Measurements from ENCODE around the gene PRPF31. TPM values are rescaled to one million over a fixed set of nuclear protein-coding genes. Genes with fewer than 3 reads are reported as not detected.

PRPF31 gene
- total and polyA plus RNA-seq, 9 of the 15 experiments (the other 6 are each of a cell fraction or from before 2014, with no cell fraction given): 5.8 to 92.2 (median 69.2) TPM

- Histone ChIP-seq H3K9me1 (ENCODE audit: control insufficient read depth, insufficient read depth, low read length) (no peaks in the 10 kb centered on the region), H3K4me3 (peak overlapping the region; percentile 65), H3K27me3 (ENCODE audit: control insufficient read depth in 2 of 2, insufficient read depth in 2 of 2, low read length in 2 of 2) (no peaks in the 10 kb centered on the region), H3K4me2 (ENCODE audit: insufficient read depth, low read length) (peak overlapping the region; percentile 95), H3K9ac (ENCODE audit: insufficient read depth in 1 of 2, low read depth in 2 of 2, low read length in 2 of 2) (peak overlapping the region; percentile 78 to 93), H3K9me3 (replicated peaks; ENCODE audit: control insufficient read depth, insufficient read depth, low read depth, low read length) (no peaks in the 10 kb centered on the region), H4K20me1 (replicated peaks; ENCODE audit: control insufficient read depth, insufficient read depth, low read length) (no peaks in the 10 kb centered on the region; the same call in 1 of the 2 replicates), H2AFZ (ENCODE audit: low read depth, low read length) (peak overlapping the region; percentile 92), H3K27ac (ENCODE audit: extremely low read depth, low read depth, low read length) (peak overlapping the region; percentile 93), H3K4me1 (replicated peaks in 1 of 2; ENCODE audit: control insufficient read depth in 2 of 2, insufficient read depth in 2 of 2, low read length in 2 of 2) (peaks cover 21 to 36% of the 10 kb centered on the region in 2 experiments), H3K36me3 (ENCODE audit: control insufficient read depth, insufficient read depth, low read length) (peaks cover 44% of the 10 kb centered on the region), H3K79me2 (ENCODE audit: control insufficient read depth, insufficient read depth, low read length) (peaks cover 18% of the 10 kb centered on the region; the same call in 2 of the 3 replicates)
- intact Hi-C loops (cut with micrococcal nuclease): loop anchor here (1.0 kb wide), 1 partner anchor 22 kb away; the partner anchor contains the start of gene CNOT3
- 9% methylated on average over 17 of the region's 19 CpGs for WGBS (ENCODE audit: insufficient coverage, low coverage, missing lambda C conversion rate)
- ChIA-PET POLR2A (interaction anchor here (0.6 to 3.1 kb wide), 11 partner anchors 8 to 67 kb away, joined by 3 to 18 read pairs (median 4); partner anchors contain the start of genes CNOT3, PRPF31 and TFPT), CTCF (ENCODE audit: low intra/inter-chr PET ratio) (no interaction called here)
- FAIRE-seq (no peak), DNase-seq (ENCODE audit: extremely low read depth in 1 of 4, low spot score in 3 of 4) (peak in 1 of 4 experiments; percentile 49), ATAC-seq (no peak)
- in situ Hi-C loops (cut with MboI): no loop called here
- TSS peak; percentile 83 for BruUV-seq (replicated peaks)
- 0 out of 2 replicates have a peak, but pooled peaks have one; percentile 38 for TF ChIP-seq DPF2 (IDR thresholded peaks at IDR 0.05)
- TF ChIP-seq RFX1 (IDR thresholded peaks at IDR 0.05): no peak
- TF ChIP-seq FOXP4 (CRISPR knock-in tag; IDR thresholded peaks at IDR 0.05; ENCODE audit: borderline replicate concordance): no peak
- TF ChIP-seq KDM5B (IDR thresholded peaks at IDR 0.05; ENCODE audit: insufficient replicate concordance, low read depth, low read length): no peak
- TF ChIP-seq TAF7 (tag; IDR thresholded peaks at IDR 0.05): no peak
- TF ChIP-seq ZNF224 (CRISPR knock-in tag; IDR thresholded peaks at IDR 0.05): no peak
- TF ChIP-seq BACH1 (tag; IDR thresholded peaks at IDR 0.05): no peak
- TF ChIP-seq TSC22D4 (tag; IDR thresholded peaks at IDR 0.05): no peak
- no peak for TF ChIP-seq ZNF133 (CRISPR knock-in tag; IDR thresholded peaks at IDR 0.05)
- TF ChIP-seq ZNF124 (CRISPR knock-in tag; IDR thresholded peaks at IDR 0.05): no peak
- no peak for TF ChIP-seq TFAP4 (CRISPR knock-in tag; IDR thresholded peaks at IDR 0.05; ENCODE audit: borderline replicate concordance)
- 0 out of 2 replicates have a peak, but pooled peaks have one; percentile 37 for TF ChIP-seq ZNF589 (CRISPR knock-in tag; IDR thresholded peaks at IDR 0.05; ENCODE audit: low read depth)
- 0 out of 2 replicates have a peak, but pooled peaks have one; percentile 10 for TF ChIP-seq ZNF175 (CRISPR knock-in tag; IDR thresholded peaks at IDR 0.05; ENCODE audit: low read depth)
- TF ChIP-seq POLR2H (tag; IDR thresholded peaks at IDR 0.05; ENCODE audit: low read depth): no peak
- TF ChIP-seq HMGXB4 (CRISPR knock-in tag; IDR thresholded peaks at IDR 0.05): no peak; the same call in 1 of the 2 replicates
Measured at GRCh38 chr19:54158812-54159351, 43.3 kb downstream of the PRPF31 start.
